ENCODE measurements around the gene ARL2BP. TPM values are rescaled to one million over a fixed set of nuclear protein-coding genes. Genes with fewer than 3 reads are reported as not detected.

Gene ARL2BP
- total RNA-seq, 1 donor from 2014 or later: 60.0 TPM

- DNase-seq: peak; percentile 52
- no peak for ATAC-seq
Measured at GRCh38 chr16:57256601-57257395, 11.7 kb downstream of the ARL2BP start.

DNA sequence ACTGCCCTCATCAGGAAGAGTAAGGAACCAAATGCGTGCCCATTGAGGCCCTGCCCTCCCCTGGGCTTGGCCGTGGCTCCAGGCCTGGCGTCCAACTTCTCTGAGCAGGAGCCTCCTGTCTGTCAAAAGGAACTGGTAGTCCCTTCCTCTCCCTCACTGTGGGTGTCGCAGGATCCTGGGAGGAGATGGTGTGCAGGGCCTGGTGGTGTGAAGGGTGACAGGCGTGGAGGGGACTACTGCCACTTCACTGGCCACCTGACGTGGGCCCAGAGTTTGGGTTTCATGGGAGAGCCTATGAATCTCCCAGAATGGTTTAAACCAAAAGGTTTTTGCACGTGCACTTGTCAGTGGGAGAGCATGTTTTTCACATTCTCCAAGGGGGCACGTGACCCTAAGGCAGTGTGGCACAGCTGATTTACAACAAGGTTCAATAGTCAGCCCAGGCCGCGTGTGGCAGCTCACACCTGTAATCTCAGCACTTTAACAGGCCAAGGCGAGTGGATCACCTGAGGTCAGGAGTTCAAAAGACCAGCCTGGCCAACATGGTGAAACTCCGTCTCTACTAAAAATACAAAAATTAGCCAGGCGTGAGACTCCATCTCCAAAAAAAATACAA, 12.5 kb downstream of the ARL2BP start:
- H3K9me3 ChIP-seq: no peaks in the 10 kb centered on the region
- peaks cover 48% of the 10 kb centered on the region for H3K36me3 ChIP-seq

More at GRCh38 chr16:57256601-57257395, 11.7 kb downstream of the ARL2BP start:
- Histone ChIP-seq H3K9me3 (no peaks in the 10 kb centered on the region), H3K36me3 (peaks cover 56% of the 10 kb centered on the region), H3K4me1 (peaks cover 15% of the 10 kb centered on the region), H3K4me3 (no peak overlapping the region), H3K27me3 (no peaks in the 10 kb centered on the region), H3K27ac (no peak overlapping the region)
- intact Hi-C loops (cut with DNase I): no loop called here
- no peak for TF ChIP-seq CTCF (IDR thresholded peaks at IDR 0.05)

GRCh38 chr16:57258226-57258909, 13.3 kb downstream of the ARL2BP start:
- Histone ChIP-seq H3K9me3 (no peaks in the 10 kb centered on the region), H3K4me3 (no peak overlapping the region), H3K4me1 (peaks cover 12% of the 10 kb centered on the region), H3K36me3 (peaks cover 41% of the 10 kb centered on the region), H3K27ac (no peak overlapping the region), H3K27me3 (no peaks in the 10 kb centered on the region)
- TF ChIP-seq CTCF (IDR thresholded peaks at IDR 0.05): no peak
- intact Hi-C loops (cut with DNase I): no loop called here
- ATAC-seq (no peak), DNase-seq (peak; percentile 53)

More for the DNA sequence above, 12.5 kb downstream of the ARL2BP start:
- TF ChIP-seq CTCF (IDR thresholded peaks at IDR 0.05): no peak
- no peak overlapping the region for H3K27ac ChIP-seq
- peaks cover 12% of the 10 kb centered on the region for H3K4me1 ChIP-seq
- DNase-seq: peak; percentile 43
- ATAC-seq: no peak
- intact Hi-C loops (cut with DNase I): no loop called here
- H3K4me3 ChIP-seq: no peak overlapping the region
- H3K27me3 ChIP-seq: no peaks in the 10 kb centered on the region

DNA sequence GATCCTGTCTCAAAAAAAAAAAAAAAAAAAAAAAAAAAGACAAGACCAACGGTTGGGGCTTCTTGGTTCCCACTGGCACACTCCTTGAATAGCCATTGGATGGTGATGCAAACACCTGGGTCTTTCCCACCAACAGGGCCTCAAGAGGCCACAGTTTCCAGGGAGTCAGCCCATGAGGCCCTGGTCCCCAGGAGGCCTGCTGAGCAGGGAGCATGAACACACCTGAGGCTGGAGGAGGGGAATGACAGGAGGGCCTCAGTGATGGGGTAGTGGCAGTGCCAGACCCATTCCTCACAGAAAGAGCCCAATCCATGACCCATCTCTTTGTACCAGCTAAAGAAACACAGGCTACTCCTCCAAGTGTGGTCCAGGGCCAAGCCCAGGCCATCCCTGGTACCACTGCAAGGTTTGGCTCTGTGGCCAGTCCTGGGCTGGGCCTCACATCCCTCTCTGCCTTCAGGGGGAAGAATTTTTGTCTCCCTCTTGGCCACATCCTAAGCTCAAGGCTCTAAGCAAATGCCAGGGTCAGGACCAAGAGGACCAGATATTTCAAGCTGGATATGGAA, 13.9 kb downstream of the ARL2BP start:
- DNase-seq: peak; percentile 47

More for the DNA sequence above, 13.9 kb downstream of the ARL2BP start:
- no peak for ATAC-seq
- Histone ChIP-seq H3K4me1 (peaks cover 16% of the 10 kb centered on the region), H3K9me3 (no peaks in the 10 kb centered on the region), H3K36me3 (peaks cover 36% of the 10 kb centered on the region), H3K4me3 (no peak overlapping the region), H3K27me3 (no peaks in the 10 kb centered on the region), H3K27ac (no peak overlapping the region)
- TF ChIP-seq CTCF (IDR thresholded peaks at IDR 0.05): no peak
- intact Hi-C loops (cut with DNase I): no loop called here

Measured in upper lobe of right lung (tissue), 1 donor.